HG03565 (cell line): Measurements from ENCODE around the gene GPATCH3.
"Not testable (repeated sequence)": the region's sequence is repeated elsewhere in the genome, so short reads cannot be mapped to it uniquely, and the experiment has no call there.

Experiments
- ATAC-seq: cut with Tn5 transposase; IDR thresholded peaks from one replicate; pipeline ENCODE4 v1.9.1; 2021; ENCODE audit warnings: mild to moderate bottlenecking, moderate library complexity; ENCODE audit not compliant: unreplicated experiment

The GPATCH3 gene, protein sequence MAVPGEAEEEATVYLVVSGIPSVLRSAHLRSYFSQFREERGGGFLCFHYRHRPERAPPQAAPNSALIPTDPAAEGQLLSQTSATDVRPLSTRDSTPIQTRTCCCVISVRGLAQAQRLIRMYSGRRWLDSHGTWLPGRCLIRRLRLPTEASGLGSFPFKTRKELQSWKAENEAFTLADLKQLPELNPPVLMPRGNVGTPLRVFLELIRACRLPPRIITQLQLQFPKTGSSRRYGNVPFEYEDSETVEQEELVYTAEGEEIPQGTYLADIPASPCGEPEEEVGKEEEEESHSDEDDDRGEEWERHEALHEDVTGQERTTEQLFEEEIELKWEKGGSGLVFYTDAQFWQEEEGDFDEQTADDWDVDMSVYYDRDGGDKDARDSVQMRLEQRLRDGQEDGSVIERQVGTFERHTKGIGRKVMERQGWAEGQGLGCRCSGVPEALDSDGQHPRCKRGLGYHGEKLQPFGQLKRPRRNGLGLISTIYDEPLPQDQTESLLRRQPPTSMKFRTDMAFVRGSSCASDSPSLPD

DNA sequence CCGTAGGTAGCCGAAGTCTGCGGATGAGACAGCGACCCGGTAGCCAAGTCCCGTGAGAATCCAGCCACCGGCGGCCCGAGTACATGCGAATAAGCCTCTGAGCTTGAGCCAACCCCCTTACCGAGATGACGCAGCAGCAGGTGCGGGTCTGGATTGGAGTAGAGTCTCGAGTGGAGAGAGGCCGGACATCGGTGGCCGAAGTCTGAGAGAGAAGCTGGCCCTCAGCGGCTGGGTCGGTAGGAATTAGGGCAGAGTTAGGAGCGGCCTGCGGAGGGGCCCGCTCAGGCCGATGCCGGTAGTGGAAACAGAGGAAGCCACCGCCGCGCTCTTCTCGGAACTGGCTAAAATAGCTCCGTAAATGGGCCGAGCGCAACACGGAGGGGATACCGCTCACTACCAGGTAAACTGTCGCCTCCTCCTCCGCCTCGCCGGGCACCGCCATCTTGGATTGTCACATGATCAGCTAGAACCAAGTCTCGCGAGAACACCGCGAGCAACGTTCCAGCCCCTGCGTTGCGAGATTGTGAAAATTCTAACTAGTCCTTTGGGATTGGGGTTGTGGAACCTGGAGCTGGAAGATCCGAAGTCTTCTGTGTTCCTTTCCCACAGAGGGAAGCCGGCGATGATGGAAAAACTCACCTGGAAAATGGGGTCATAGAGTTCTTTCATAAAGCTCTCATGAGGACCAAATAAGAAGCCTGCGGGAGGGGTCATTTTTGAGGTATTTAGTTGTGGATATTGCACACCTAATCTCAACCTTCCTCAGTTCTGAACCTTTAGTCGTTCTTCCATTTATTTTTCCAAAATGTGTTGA, at the start of gene GPATCH3:
Gene GPATCH3 (minus strand): TSS at position 467 of the 814 bp plus-strand sequence. CDS start 25 bp downstream, at position 442.
- peak; percentile 74 for ATAC-seq

DNA sequence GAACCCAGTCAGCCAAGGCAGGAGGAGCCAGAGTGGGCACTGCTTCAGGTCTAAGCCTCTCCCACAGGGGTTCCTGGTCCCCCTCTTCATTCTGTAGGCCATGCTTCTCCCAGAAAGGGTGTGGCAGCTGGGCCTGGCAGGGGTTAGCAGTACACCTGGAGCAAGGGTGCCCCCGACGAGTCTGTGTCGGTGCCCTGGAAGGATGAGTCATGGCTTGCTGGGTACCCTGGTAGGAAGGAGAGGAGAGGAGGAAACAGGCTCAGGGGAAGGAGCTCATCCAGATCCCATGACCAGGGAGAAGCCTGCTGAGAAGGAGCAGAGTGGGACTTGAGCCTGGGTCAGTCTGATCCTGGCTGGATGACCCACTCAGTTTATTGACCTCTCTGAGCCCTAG, 49.7 kb upstream of the GPATCH3 start:
- no peak for ATAC-seq

DNA sequence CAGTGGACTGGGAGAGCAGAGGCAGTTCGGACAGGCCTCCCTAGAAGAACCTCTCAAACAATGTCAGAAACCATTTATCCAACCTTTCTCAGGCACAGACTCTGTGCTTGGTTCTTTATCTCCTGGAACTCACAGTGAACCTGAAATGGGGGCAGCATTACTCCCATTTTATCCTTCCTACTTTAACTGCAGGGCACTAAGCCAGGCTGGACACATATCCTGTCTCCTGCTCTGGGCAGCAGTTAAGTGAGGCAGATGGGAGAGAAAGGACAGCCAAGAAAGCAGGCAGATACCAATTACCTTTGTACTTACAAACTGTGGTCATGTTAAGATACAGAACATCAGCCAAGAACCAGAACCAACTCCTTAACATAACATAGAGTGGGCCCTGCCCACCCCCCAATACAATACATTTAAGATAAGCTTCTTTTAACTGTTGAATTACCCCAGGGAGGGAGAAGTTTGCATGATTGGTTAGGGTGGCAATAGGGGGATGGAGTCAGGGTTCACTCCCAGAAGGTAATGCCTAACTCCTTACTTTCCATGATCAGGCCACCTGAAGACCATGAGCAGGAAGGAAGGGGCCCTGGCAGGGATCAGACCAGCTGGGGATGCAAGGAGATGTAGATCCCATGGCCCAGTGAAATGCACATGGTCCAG, 49.1 kb upstream of the GPATCH3 start:
- no peak for ATAC-seq

DNA sequence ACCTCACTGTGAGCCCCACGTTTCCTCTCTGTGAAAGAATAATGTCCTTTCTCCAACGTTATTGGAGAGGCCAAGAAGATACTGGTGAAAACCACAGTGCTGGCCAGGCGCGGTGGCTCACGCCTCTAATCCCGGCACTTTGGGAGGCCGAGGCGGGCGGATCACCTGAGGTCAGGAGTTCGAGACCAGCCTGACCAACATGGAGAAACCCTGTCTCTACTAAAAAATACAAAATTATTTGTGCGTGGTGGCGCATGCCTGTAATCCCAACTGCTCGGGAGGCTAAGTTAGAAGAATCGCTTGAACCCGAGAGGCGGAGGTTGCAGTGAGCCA, 48.4 kb upstream of the GPATCH3 start:
- ATAC-seq: not testable (repeated sequence)

DNA sequence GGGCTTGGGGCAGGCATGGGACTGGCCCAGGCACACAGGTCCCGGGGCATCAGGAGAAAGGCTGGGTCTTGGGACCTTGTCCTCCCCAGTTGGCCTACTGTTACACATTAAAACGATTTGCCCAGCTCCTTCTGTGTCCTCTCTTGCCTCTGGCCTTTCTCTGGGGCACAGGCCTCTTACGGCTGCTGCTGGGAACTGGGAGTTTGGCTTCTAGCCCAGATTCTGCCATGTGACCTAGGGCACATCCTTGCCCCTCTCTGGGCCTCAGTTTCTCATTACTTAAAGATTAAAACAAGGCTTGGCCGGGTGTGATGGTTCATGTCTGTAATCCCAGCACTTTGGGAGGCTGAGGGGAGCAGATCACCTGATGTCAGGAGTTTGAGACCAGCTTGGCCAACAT, 46.0 kb upstream of the GPATCH3 start:
- no peak for ATAC-seq

DNA sequence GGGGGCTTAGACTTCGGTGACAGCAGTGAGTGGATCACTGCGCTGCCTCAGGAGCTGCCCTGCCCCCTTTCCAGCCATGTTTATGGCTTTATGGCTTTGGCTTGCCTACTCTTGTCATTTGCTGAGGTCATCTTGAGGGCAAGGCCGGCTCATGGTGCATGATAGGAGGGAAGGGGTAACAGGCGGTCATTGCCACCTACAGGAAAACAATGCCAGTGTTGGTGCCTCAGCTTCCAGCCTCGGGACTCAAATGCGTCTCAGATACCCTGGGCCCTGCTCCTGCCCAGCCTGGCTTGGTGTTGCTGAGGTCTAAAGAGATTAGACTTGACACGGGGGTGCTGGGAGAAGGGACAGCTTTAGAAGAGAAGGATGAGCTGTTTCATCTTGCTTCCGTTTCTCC, 45.5 kb upstream of the GPATCH3 start:
- no peak for ATAC-seq

DNA sequence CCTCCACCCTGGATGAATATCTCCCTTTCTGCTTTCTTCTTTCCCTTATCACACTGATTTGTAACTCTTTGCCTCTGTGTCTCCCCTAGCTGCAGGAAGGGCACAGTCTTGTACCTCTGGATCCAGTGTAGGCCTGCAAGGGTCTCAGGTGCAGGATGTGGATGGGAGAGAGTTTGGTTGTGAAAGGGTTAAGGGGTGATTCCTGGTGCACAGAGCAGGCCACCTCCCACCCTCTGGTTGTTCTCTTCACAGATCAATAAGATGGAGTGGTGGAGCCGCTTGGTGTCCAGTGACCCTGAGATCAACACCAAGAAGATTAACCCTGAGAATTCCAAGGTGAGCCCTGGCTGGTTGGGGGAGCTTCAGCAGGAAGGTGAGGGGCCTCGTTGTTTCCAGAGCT, 44.9 kb upstream of the GPATCH3 start:
- no peak for ATAC-seq

DNA sequence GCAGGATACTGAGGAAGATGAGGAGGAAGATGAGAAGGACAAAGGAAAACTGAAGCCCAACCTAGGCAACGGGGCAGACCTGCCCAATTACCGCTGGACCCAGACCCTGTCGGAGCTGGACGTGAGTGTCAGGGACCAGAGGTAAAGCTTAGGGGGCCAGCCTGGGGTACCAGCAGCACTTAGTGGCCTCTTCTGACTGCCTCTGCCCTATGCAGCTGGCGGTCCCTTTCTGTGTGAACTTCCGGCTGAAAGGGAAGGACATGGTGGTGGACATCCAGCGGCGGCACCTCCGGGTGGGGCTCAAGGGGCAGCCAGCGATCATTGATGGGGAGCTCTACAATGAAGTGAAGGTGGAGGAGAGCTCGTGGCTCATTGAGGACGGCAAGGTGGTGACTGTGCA, 42.4 kb upstream of the GPATCH3 start:
- ATAC-seq: no peak

DNA sequence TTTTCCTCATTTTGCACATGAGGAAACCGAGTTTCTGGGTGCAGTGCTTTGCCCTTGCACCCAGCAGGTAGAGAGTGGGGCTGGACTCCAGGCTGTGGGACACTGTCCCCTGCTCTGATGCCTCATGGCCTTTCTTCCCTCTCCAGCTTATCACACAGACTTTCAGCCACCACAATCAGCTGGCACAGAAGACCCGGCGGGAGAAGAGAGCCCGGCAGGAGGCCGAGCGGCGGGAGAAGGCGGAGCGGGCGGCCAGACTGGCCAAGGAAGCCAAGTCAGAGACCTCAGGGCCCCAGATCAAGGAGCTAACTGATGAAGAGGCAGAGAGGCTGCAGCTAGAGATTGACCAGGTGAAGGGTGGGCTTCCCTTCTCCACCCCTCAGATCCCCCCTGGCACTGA, 41.0 kb upstream of the GPATCH3 start:
- no peak for ATAC-seq

DNA sequence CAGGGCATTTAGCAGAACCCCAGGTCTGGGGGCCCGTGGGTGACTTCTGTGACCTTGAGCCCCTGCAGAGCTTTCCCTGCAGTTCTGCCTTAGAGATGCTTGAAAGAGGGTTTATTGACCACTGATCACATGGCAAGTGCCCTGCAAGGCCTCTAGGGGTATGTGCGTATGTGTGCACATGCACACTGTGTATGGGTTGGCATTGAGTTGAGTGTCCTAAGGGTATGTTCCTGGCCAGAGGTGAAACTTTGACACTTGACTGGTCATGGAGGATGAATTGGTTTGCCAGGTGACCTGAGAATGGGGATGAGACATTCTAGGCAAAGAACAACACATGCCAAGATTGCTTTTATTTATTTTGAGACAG, 38.4 kb upstream of the GPATCH3 start:
- no peak for ATAC-seq

DNA sequence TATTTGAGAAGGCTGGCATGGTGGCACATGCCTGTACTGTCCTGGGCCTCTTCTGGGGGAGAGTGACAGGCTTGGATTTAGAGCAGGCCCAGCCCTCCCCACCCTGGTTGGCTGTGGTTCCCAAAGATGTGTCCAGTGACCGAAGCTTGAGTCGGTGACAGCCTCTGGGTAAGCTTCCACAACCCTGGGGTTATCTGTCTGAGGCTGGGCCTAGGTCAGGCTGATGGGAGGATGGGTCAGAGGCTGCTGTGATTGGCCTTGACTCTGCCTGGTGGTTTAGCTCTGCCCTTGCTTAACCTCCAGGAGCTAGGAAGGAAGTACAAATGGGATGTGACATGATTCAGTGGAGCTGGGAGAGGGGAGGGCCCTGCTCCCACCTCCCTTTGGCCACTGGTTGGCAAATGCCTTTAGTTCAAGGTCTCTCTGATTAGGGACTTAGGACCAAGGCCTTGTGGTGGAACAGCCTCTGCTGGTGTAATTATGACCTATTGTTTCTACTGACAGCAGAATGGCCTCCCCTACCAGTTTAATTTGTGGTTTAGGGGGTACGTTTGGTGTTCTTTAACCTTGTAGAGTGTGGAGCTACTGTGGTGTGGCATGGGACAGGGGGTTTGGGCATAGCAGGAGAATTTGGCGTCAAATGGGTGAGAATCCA, 37.9 kb upstream of the GPATCH3 start:
- no peak for ATAC-seq

DNA sequence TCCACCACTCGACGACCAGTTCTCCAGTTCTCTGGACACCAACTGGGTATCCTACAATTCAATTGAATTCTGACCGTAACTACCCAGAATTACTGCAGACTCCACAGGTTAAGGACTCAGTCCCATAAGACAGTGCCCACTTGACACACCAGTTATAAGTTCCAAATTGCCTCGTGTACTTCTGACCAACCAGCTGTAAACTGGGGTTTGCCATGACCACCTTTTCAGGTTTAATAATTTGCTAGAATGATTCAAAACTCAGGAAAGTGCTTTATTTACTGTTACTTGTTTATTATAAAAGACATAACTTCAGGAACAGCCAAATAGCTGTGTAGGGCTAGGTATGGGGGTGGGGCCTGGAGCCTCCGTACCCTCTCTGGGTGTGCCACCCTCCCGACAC, 36.6 kb upstream of the GPATCH3 start:
- no peak for ATAC-seq

DNA sequence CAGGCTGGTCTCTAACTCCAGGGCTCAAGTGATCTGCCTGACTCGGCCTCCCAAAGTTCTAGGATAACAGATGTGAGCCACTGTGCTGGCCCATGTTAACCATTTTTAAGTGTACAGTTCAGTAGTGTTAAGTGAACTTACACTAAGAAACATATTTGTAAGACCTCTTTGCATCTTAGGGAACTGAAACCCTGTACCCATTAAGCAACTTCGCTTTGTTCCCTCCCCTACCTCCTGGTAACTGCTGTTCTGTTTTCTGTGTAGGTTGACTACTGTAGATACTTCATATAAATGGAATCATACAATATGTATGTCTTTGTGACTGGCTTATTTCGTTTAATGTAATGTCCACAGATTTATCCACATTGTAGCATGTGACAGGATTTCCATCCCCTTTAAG, 32.3 kb upstream of the GPATCH3 start:
- peak; percentile 45 for ATAC-seq

DNA sequence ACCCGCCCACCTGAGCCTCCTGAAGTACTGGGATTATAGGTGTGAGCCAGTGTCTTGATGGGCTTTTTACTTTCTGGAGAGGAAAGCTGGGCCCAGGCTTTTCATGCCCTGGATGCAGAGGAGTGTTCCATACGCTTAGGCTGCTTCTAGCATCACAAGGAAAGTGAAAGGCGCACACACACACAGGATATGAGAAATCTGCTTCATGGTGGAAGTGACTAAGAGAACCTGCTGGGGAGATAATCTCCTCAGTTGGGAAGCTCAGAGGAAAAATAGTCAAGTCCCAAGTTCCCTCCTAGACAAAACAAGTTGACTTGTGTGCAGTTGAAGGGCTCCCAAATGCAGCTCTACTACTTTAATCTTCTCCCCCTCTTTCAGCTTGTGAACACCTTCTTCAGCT, 23.4 kb upstream of the GPATCH3 start:
- ATAC-seq: no peak

DNA sequence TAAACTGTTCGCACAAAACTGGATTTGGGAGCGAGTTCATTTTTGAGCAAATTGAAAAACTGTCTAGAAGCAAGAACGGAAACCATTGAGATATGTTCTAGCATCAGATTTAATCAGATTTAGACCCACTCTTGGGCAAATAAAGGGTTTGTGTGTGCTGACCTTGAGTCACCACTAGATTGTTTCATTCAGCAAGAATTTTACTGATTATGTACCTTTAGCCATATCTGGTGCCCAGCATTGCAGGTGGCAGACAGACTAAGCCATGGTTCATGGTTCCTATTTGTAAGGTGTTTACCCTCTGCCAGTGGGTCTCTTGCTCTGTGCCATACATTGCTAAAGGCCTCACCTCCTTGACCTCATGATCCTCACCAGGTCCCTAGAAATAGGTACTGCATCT, 22.6 kb upstream of the GPATCH3 start:
- no peak for ATAC-seq

DNA sequence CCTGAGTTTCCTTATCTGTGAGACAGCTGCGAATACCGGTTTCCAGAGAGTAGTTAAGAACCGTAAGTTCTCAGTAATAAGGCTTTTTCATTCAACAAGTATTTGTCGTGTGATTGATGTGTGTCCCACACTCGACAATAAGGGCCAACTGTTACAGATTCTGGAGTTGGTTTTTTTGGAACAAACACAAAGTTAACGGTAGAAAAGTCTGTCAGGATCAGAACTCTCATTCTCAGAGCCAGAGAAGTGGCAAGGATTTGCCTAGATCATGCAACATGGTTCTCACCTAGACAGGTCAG, 22.1 kb upstream of the GPATCH3 start:
- no peak for ATAC-seq

DNA sequence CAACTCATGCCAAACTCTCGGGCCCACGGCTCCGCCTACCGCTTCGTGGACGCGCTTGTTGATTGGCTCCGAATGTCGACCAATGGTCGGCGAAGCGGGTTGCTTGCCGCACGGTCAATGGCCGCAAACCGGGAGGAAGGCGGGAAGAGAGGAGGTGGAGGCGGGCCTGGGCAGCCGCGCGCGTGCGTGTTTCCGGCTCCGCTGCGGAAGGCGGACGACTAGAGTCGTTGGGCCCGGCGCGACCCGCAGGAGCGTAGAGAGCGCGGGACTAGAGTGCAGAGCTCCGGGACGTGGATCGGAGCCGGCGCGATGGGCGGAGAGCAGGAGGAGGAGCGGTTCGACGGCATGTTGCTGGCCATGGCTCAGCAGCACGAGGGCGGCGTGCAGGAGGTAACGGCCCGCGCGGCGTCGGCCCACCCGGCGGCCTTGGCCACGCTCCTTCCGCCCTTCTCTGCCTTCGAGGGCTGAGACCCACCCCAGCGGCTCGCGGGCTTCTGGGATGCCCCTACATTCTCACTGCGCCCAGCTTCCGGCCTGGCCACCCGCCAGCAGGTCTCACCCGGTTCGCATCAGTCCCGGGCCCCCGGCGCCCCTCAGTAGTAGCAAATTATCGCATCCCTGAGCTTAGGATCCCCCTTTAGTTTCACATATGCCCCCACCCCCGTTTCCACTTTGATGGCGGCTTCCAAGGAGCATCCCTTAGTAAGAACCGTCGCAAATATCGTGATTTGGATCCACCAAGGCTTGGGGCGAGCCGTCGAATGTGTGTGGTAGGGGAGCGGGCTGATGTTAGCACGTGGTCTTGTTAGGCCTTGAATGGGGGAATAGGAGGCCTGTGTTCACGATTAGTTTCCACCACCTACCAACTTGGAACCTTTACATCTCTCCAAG, 21.5 kb upstream of the GPATCH3 start, which contains the start of gene NUDC:
Gene NUDC (plus strand): TSS at position 204 of the 891 bp plus-strand sequence. CDS start 106 bp downstream, at position 310.
- peak; percentile 95 for ATAC-seq

DNA sequence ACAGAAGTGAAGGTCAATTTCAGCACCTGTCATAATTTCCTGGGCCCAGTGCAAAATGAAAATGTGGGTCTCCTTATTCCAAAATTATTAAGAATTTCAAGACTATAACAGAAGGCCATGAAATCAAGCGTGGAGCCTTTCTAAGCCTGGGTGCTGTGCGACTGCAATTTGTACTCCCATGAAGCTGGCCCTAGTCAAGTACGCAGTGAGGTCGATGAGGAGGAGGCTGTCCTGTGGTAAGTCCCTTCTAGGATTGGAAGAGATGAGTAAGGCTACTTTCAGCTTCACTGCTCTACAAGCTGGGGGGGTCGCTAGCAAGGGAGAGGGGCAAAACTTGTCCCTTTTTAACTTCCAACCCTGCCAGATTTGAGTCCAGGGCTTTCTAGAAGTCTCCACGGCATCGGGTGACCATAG, 20.9 kb upstream of the GPATCH3 start:
- no peak for ATAC-seq

DNA sequence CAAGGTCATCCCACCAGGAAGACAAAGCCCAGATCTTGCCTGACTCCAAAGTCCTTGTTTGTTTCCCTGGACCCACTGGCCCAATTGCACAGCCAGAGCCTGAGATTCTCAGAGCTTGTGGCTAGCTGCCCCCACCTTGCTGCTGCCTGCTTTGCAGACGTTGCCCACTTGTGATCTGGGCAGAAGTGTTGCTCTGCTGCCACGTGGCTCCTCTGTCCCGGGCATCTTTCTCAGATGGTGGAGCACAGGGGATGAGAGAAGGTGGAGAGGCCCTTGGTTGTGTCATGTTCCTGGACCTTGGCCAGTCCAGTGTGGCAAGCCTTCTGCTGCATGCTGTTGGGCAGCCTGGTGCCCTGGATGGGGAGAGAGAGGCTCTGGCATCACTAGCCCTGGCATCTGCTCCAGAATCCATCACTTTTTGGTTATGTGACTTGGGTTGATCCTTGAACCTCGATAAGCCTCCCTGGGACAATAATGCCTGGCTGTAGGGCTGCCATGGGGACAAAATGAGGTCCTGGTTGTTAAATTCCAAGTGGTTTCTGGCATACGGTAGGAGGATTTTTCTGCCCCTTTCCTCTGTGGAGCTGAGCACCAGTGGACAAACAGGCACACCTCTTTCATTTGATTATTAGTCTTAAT, 15.1 kb upstream of the GPATCH3 start:
- ATAC-seq: no peak
